ENCODE measurements around the gene PTX4. TPM values are rescaled to one million over a fixed set of nuclear protein-coding genes. Genes with fewer than 3 reads are reported as not detected.

Gene PTX4
- total and polyA plus RNA-seq, 2 donors (not counting 3 experiments of a cell fraction or from before 2014, with no cell fraction given) = 0.31 TPM; not detected in 1

DNA sequence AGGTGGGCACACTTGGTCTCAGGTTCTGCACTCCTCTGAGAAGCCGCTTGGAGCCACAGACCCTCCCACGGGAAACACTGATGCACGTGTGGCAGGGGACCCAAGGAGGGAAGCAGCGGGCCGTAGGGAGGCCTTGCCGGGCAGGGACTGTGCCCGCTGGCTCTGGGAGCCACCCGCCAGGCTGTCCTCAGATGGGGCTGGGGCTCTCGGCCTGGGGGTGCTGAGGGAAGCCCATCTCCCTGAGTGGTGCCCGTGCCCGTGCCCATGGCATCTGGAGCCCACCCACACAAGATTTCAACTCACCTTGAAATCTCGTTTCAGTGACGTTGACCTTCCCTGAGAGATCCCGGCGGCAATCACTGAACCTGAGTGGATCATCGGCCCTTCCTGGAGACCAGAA is 31.8 kb downstream of the PTX4 start:
- no peak for FAIRE-seq
- CTCF ChIA-PET = no interaction called here
- dilution Hi-C loops (cut with MboI; ENCODE audit: extremely low pct_ligation_motif_present, low sequenced_read_pairs) = no loop called here

More for the DNA sequence above, 31.8 kb downstream of the PTX4 start:
- no peak overlapping the region for H3K4me3 ChIP-seq (replicated peaks in 1 of 3; ENCODE audit: insufficient read depth in 1 of 3, low read depth in 1 of 3, low read length in 3 of 3)
- TF ChIP-seq POLR2A (IDR thresholded peaks at IDR 0.05; ENCODE audit: low read depth, low read length) (no peak), FOS (IDR thresholded peaks at IDR 0.05; ENCODE audit: borderline replicate concordance, insufficient read depth, low read length) (no peak), EZH2 (IDR thresholded peaks at IDR 0.05; ENCODE audit: borderline replicate concordance, low read depth, low read length, severe bottlenecking) (no peak), MYC (IDR thresholded peaks at IDR 0.05; ENCODE audit: low read depth, low read length) (no peak), POLR2AphosphoS5 (IDR thresholded peaks at IDR 0.05; ENCODE audit: insufficient read depth, low read depth, low read length) (no peak), GATA2 (IDR thresholded peaks at IDR 0.05; ENCODE audit: insufficient read depth, insufficient read length, low read depth, low read length) (no peak), JUN (IDR thresholded peaks at IDR 0.05; ENCODE audit: borderline replicate concordance, insufficient read depth, insufficient read length, low read depth) (no peak)
- TF ChIP-seq, protein P1, sequence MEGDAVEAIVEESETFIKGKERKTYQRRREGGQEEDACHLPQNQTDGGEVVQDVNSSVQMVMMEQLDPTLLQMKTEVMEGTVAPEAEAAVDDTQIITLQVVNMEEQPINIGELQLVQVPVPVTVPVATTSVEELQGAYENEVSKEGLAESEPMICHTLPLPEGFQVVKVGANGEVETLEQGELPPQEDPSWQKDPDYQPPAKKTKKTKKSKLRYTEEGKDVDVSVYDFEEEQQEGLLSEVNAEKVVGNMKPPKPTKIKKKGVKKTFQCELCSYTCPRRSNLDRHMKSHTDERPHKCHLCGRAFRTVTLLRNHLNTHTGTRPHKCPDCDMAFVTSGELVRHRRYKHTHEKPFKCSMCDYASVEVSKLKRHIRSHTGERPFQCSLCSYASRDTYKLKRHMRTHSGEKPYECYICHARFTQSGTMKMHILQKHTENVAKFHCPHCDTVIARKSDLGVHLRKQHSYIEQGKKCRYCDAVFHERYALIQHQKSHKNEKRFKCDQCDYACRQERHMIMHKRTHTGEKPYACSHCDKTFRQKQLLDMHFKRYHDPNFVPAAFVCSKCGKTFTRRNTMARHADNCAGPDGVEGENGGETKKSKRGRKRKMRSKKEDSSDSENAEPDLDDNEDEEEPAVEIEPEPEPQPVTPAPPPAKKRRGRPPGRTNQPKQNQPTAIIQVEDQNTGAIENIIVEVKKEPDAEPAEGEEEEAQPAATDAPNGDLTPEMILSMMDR (IDR thresholded peaks at IDR 0.05; ENCODE audit: extremely low read depth in 1 of 2, insufficient read depth in 1 of 2, low read depth in 1 of 2, low read length in 2 of 2) = no peak
- TF ChIP-seq, protein P2, sequence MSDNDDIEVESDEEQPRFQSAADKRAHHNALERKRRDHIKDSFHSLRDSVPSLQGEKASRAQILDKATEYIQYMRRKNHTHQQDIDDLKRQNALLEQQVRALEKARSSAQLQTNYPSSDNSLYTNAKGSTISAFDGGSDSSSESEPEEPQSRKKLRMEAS (IDR thresholded peaks at IDR 0.05; ENCODE audit: insufficient read depth, insufficient read length) = no peak
- H3K9me1 ChIP-seq (replicated peaks; ENCODE audit: control insufficient read depth, extremely low read depth, insufficient read depth, low read length) = no peaks in the 10 kb centered on the region
- no peak overlapping the region for H3K4me2 ChIP-seq (ENCODE audit: insufficient read depth, low read length)
- H3K9me3 ChIP-seq (replicated peaks; ENCODE audit: control insufficient read depth, insufficient read depth, low read length) = no peaks in the 10 kb centered on the region
- no peak overlapping the region for H2AFZ ChIP-seq (ENCODE audit: low read depth, low read length)
- DNase-seq (ENCODE audit: low read depth, low spot score) = no peak
- POLR2A ChIA-PET = no interaction called here
- intact Hi-C loops (cut with micrococcal nuclease) = no loop called here
- no peaks in the 10 kb centered on the region for H4K20me1 ChIP-seq (replicated peaks; ENCODE audit: control insufficient read depth, extremely low read depth, insufficient read depth, low read length)
- H3K36me3 ChIP-seq (ENCODE audit: control insufficient read depth in 2 of 2, extremely low read depth in 1 of 2, insufficient read depth in 2 of 2, low read length in 2 of 2) = peaks cover 0 to 57% of the 10 kb centered on the region in 2 experiments
- no peak overlapping the region for H3K9ac ChIP-seq (replicated peaks; ENCODE audit: extremely low read depth, insufficient read depth, low read length)
- BruUV-seq (replicated peaks) = no TSS peak
- no peaks in the 10 kb centered on the region for H3K4me1 ChIP-seq (ENCODE audit: control insufficient read depth, extremely low read depth, insufficient read depth, low read length)
- no peaks in the 10 kb centered on the region for H3K27me3 ChIP-seq (ENCODE audit: control insufficient read depth in 2 of 2, insufficient read depth in 2 of 2, low read length in 2 of 2)
- H3K79me2 ChIP-seq (ENCODE audit: control insufficient read depth, insufficient read depth, low read length) = no peaks in the 10 kb centered on the region
- H3K27ac ChIP-seq (ENCODE audit: insufficient read depth, low read depth, low read length) = no peak overlapping the region

All from endothelial cell of umbilical vein (primary cell).